Keratinocyte (primary cell): ENCODE results near the gene DMAC2. TPM values are rescaled to one million over a fixed set of nuclear protein-coding genes. Genes with fewer than 3 reads are reported as not detected.
"Not testable (repeated sequence)": the region's sequence is repeated elsewhere in the genome, so short reads cannot be mapped to it uniquely, and the experiment has no call there.

Experiments used
- DNase-seq: peaks from one replicate; pipeline ENCODE4 v3.0.0-alpha.2; 2011; ENCODE audit warnings: low read depth, missing footprints, low spot score
- FAIRE-seq: peaks from 2 replicates; lab custom pipeline; 2011; peaks lifted over from hg19 to GRCh38; lab: Jason Lieb, UNC
- H2AFZ ChIP-seq: 2 replicates; pipeline ENCODE4 v1.6.0; 2012; ENCODE audit warnings: low read length, control low read depth, inconsistent platforms; ENCODE audit not compliant: control insufficient read depth
- H3K27ac ChIP-seq: 2 replicates; pipeline ENCODE4 v1.5.1; 2011; ENCODE audit warnings: low read length; ENCODE audit not compliant: control insufficient read depth, insufficient read depth
- H3K27me3 ChIP-seq: 3 replicates; pipeline ENCODE4 v1.6.0; 2011; ENCODE audit warnings: low read length; ENCODE audit not compliant: control insufficient read depth, insufficient read depth; ENCODE audit errors: extremely low read depth
- H3K36me3 ChIP-seq, 2 experiments: 2 replicates in 1 of 2; 3 replicates in 1 of 2; pipeline ENCODE4 v1.5.1; 2011; ENCODE audit warnings: low read length in 2 of 2, mild to moderate bottlenecking in 1 of 2; ENCODE audit not compliant: control insufficient read depth in 2 of 2, insufficient read depth in 2 of 2; ENCODE audit errors: extremely low read depth in 1 of 2
- H3K4me1 ChIP-seq: 3 replicates; pipeline ENCODE4 v1.5.1; 2011; ENCODE audit warnings: low read length; ENCODE audit not compliant: control insufficient read depth, insufficient read depth; ENCODE audit errors: extremely low read depth
- H3K4me2 ChIP-seq: 3 replicates; pipeline ENCODE4 v1.6.0; 2011; ENCODE audit warnings: low read depth, low read length; ENCODE audit not compliant: control insufficient read depth, insufficient read depth; ENCODE audit errors: extremely low read depth
- H3K4me3 ChIP-seq, 3 experiments: fragments of 200-600 bp in 1 of 3; sonication (generic) in 1 of 3; 2 replicates in 2 of 3; 3 replicates in 1 of 3; pipeline ENCODE4 v1.5.1; 2011 to 2016; ENCODE audit warnings: low read length in 3 of 3, mild to moderate bottlenecking in 3 of 3, control low read depth in 2 of 3, inconsistent platforms in 1 of 3, low read depth in 1 of 3, mixed read lengths in 1 of 3, mixed run types in 1 of 3, moderate library complexity in 1 of 3; ENCODE audit not compliant: control insufficient read depth in 2 of 3, insufficient read depth in 2 of 3; ENCODE audit errors: extremely low read depth in 1 of 3
- H3K79me2 ChIP-seq: 2 replicates; pipeline ENCODE4 v1.6.0; 2012; ENCODE audit warnings: low read length; ENCODE audit not compliant: control insufficient read depth, insufficient read depth
- H3K9ac ChIP-seq: 3 replicates; pipeline ENCODE4 v1.6.0; 2011; ENCODE audit warnings: low read length; ENCODE audit not compliant: control insufficient read depth, insufficient read depth; ENCODE audit errors: extremely low read depth
- H3K9me1 ChIP-seq: 3 replicates; pipeline ENCODE4 v1.6.0; 2011; ENCODE audit warnings: low read length; ENCODE audit not compliant: control insufficient read depth, insufficient read depth; ENCODE audit errors: extremely low read depth
- H3K9me3 ChIP-seq: 2 replicates; pipeline ENCODE4 v1.5.1; 2012; ENCODE audit warnings: low read depth, low read length; ENCODE audit not compliant: control insufficient read depth
- H4K20me1 ChIP-seq: 3 replicates; pipeline ENCODE4 v1.6.0; 2011; ENCODE audit warnings: low read length; ENCODE audit not compliant: control insufficient read depth, insufficient read depth; ENCODE audit errors: extremely low read depth
- EZH2 ChIP-seq: IDR thresholded peaks from one replicate; pipeline ENCODE4 v1.6.1; 2012; ENCODE audit warnings: inconsistent platforms, mild to moderate bottlenecking, low read length, moderate library complexity
- dilution Hi-C: fragments of 300-500 bp; cut with MboI; formaldehyde crosslinking; loops from one replicate; pipeline ENCODE4 v1.7.0; 2020; ENCODE audit warnings: low sequenced_read_pairs; ENCODE audit not compliant: extremely low pct_ligation_motif_present
- polyA plus RNA-seq, 5 experiments: library from polyadenylated mRNA; depleted of rRNA in 3 of 5; stranded (reverse) in 3 of 5; stranded (forward) in 1 of 5; unstranded in 1 of 5; fragments of >200 nt; gene quantifications; 1 replicate in 1 of 5; 2 replicates in 3 of 5; 3 replicates in 1 of 5; pipeline versions ENCODE4 v1.2.1 to v1.2.3, GENCODE V29; 2011 to 2012; ENCODE audit warnings: missing spikeins in 2 of 5, low read depth in 1 of 5, low replicate concordance in 1 of 5
- TF ChIP-seq, protein P1 (sequence below), 3 experiments: IDR thresholded peaks in 1 of 3; conservative IDR thresholded peaks in 1 of 3; optimal IDR thresholded peaks in 1 of 3; 2 replicates in 2 of 3; 3 replicates in 1 of 3; pipeline versions ENCODE3 to v1.5.1; 2011; ENCODE audit warnings: low read length in 3 of 3, mild to moderate bottlenecking in 3 of 3, moderate library complexity in 2 of 3, control low read depth in 1 of 3, inconsistent platforms in 1 of 3; ENCODE audit not compliant: insufficient read depth in 2 of 3; ENCODE audit errors: extremely low read depth in 1 of 3

Gene DMAC2
- polyA plus RNA-seq, 1 donor (not counting 4 experiments of a cell fraction or from before 2014, with no cell fraction given) = 45.3 TPM

DNA sequence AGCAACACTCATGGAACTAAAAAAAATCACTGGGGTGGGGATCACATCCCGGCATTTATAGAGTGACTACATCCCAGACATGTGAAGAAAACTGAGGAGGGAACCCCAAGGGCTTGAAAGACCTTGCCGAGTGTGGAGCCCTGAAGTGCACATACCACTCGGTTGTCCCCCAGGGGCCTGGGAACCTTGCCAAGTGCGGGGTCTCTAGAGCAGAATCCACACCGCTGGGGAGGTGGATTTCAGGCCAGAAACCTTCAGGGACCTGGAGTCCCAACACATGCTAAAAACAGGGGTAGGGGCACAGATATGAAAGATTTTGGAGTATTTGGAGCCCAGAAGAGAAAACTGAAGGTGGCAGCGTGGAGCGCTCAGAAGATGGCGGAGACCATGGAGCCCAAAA is 38.5 kb upstream of the DMAC2 start:
- Histone ChIP-seq H3K36me3 (no peaks in the 10 kb centered on the region), H3K27me3 (peaks cover 4% of the 10 kb centered on the region), H3K9me1 (no peaks in the 10 kb centered on the region), H3K9me3 (no peaks in the 10 kb centered on the region), H3K4me2 (no peak overlapping the region), H4K20me1 (no peaks in the 10 kb centered on the region), H3K4me3 (no peak overlapping the region), H3K9ac (no peak overlapping the region), H3K4me1 (no peaks in the 10 kb centered on the region), H3K27ac (no peak overlapping the region), H2AFZ (no peak overlapping the region), H3K79me2 (no peaks in the 10 kb centered on the region)
- dilution Hi-C loops = no loop called here
- no peak for FAIRE-seq
- no peak for DNase-seq
- TF ChIP-seq, protein P1, sequence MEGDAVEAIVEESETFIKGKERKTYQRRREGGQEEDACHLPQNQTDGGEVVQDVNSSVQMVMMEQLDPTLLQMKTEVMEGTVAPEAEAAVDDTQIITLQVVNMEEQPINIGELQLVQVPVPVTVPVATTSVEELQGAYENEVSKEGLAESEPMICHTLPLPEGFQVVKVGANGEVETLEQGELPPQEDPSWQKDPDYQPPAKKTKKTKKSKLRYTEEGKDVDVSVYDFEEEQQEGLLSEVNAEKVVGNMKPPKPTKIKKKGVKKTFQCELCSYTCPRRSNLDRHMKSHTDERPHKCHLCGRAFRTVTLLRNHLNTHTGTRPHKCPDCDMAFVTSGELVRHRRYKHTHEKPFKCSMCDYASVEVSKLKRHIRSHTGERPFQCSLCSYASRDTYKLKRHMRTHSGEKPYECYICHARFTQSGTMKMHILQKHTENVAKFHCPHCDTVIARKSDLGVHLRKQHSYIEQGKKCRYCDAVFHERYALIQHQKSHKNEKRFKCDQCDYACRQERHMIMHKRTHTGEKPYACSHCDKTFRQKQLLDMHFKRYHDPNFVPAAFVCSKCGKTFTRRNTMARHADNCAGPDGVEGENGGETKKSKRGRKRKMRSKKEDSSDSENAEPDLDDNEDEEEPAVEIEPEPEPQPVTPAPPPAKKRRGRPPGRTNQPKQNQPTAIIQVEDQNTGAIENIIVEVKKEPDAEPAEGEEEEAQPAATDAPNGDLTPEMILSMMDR (optimal IDR thresholded peaks at IDR 0.05 in 1 of 3, IDR thresholded peaks at IDR 0.05 in 1 of 3, conservative IDR thresholded peaks at IDR 0.05 in 1 of 3; ENCODE audit: extremely low read depth in 1 of 3, insufficient read depth in 2 of 3, low read length in 3 of 3) = no peak
- TF ChIP-seq EZH2 = no peak

DNA sequence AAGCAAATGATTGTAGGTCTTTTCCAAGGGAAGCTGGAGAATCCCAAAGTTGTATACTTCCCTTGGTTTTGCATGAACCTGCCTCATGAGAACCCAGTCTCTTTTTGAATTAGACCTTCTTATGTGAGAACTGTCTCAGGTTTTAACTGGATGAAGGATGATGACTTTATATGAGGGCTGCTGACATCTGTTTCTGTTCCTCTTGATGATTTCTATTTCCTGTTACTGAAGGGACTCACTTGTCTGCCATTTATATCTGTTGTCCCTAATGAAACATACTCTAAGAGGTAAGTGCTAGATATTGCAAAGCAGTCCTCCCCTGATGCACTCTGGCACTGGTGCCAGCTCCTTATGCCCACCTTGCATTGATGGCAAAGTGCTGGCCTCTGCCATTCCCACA is 36.9 kb upstream of the DMAC2 start:
- DNase-seq (no peak), FAIRE-seq (no peak)
- Histone ChIP-seq H3K36me3 (no peaks in the 10 kb centered on the region), H3K9ac (no peak overlapping the region), H3K4me2 (no peak overlapping the region), H3K27me3 (peaks cover 4% of the 10 kb centered on the region), H3K4me3 (no peak overlapping the region), H2AFZ (no peak overlapping the region), H3K9me1 (no peaks in the 10 kb centered on the region), H3K79me2 (no peaks in the 10 kb centered on the region), H4K20me1 (no peaks in the 10 kb centered on the region), H3K27ac (no peak overlapping the region), H3K9me3 (no peaks in the 10 kb centered on the region), H3K4me1 (no peaks in the 10 kb centered on the region)
- dilution Hi-C loops = no loop called here
- TF ChIP-seq EZH2 = no peak
- TF ChIP-seq, protein P1 (optimal IDR thresholded peaks at IDR 0.05 in 1 of 3, IDR thresholded peaks at IDR 0.05 in 1 of 3, conservative IDR thresholded peaks at IDR 0.05 in 1 of 3; ENCODE audit: extremely low read depth in 1 of 3, insufficient read depth in 2 of 3, low read length in 3 of 3) = no peak

DNA sequence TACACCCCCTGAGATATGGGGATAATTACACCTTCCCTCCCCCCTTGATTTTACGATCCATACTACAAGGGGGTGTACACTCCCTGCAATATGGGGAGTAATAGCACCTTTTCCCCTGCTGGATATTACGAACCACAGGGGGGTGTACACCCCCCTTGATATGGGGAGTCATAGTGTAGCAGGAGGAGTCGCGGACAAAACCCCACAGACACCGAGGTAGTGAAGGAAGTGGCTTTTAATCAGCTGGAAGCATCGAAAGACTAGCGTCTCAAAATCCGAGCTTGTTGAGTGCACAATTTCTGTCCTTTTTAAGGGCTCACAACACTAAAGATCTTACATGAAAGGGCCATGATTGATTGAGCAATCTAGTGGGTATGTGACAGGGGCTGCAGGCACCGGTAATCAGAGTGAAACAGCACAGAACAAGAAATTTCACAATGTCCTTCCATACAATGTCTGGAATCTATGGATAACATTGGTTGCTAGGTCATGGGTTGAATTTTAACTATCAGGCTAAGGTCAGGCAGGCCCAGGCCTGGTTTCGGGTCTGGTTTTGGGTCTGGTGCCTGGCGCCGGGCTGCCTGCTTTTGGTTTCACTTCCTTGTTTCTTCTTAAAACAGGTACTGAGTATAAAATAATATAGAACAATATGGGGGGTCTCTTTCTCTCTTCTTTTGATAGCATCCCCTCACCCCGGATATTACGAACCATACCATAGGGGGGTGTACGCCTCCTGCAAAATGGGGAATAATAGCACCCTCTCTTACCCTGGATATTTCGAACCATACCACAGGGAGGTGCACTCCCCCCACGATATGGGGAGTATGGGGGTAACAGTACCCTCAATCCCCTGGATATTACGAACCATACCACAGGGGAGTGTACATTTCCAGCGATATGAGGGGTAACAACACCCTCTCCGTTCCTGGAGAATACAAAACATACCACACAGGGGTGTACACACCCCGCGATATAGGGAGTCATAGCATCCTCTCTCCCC is 23.8 kb upstream of the DMAC2 start:
- H3K27ac ChIP-seq, H3K9ac ChIP-seq, H3K27me3 ChIP-seq, dilution Hi-C loops, DNase-seq, FAIRE-seq, H3K9me1 ChIP-seq, H4K20me1 ChIP-seq, H3K4me3 ChIP-seq, H3K79me2 ChIP-seq, H3K9me3 ChIP-seq, H2AFZ ChIP-seq, H3K36me3 ChIP-seq, H3K4me2 ChIP-seq, H3K4me1 ChIP-seq: not testable (repeated sequence)
